HG03575 (cell line): ENCODE data around the gene TLCD3A.

Experiments
- ATAC-seq: cut with Tn5 transposase; IDR thresholded peaks from one replicate; pipeline ENCODE4 v1.9.1; 2021; ENCODE audit not compliant: unreplicated experiment, insufficient number of reproducible peaks, low FRiP score; ENCODE audit errors: extremely low read depth

TLCD3A gene

GRCh38 chr17:704111-704864 is 28.1 kb upstream of the TLCD3A start:
- no peak for ATAC-seq

DNA sequence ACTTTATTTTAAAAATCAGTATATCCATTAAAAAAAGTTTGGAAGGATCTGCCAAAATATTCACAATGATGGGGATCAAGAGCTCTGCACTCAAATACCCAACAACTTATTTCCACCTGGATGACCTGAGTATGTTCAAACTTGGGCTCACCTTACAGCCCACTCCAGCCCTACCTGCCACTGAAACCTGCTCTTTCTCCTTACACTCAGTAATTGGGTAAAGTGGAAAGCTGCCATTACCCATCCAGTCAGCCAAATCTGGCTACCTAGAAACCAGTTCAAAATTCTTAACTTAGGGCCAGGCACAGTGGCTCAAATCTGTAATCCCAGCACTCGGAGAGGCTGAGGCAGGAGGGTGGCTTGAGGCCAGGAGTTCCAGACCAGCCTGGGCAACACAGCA is 27.4 kb upstream of the TLCD3A start:
- no peak for ATAC-seq

- ATAC-seq = no peak
Measured at GRCh38 chr17:705863-706262, 26.5 kb upstream of the TLCD3A start.

DNA sequence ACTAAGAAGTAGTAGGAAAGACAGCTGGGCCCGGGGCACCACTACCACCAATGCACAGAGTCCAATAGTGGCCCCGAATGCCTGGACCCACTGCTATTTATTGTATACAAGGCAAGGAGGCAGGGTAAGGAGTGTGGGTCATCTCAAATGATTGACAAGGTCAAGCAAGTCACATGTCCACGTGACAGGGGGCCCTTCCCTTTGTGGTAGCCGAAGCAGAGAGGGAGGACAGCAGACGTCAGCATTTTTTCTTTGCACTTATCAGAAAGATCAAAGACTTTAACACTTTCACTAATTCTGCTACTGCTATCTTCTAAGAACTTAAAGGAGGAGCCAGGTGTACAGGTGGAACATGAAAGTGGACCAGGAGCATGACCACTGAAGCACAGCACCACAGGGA is 24.3 kb upstream of the TLCD3A start:
- no peak for ATAC-seq

DNA sequence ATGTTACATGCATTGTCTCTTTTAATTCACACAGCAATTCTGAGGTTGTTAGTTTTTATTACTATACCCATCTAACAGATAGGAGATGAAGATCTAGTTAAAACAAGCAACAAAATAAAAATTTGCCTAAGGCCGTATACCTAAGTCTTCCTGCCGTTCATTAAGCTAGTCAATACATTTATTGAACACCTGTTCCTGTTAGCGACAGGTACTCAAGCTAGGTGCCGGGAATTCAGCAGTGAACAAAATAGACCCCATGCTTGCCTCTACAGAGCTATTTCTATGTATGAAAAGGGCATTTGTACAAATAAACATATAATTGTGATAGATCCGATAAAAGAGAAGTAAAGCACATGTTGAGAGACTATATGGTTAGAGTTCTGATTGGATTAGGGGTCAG is 14.3 kb upstream of the TLCD3A start:
- ATAC-seq = no peak

- no peak for ATAC-seq
Measured at GRCh38 chr17:720706-721539, 11.5 kb upstream of the TLCD3A start.

DNA sequence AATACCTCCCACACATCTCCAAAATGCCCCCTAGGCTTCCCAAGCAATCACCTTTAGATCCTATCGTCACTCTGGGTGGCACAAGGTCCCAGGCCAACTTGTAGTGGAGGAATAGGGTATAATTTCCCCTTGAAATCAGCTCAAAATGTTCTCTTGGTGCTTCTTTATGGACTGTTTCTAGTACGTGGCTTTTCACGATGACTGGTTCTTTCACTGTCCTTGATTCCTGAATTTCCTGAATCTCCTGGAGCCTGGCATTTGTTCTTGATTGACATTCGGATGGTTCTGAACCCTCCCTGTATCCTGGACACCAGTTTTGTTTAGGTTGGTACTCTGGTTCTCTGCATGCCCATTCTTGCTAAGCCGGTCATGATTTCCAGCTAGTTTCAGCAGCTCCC is 10.9 kb upstream of the TLCD3A start:
- no peak for ATAC-seq

DNA sequence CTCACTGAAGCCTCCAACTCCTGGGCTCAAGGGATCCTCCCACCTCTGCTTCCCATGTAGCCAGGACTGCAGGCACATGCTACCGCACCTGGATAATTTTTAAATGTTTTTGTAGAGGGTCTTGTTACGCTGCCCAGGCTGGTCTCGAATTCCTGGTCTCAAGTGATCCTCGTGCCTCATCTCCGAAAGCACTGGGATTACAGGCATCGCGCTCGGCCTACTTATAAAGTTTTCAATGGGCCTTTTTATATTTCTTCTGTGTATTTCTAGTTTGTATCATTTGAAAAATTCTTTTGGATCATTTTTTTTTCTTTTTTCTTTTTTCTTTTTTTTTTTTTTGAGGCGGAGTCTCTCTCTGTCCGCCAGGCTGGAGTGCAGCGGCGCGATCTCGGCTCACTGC is 7.3 kb upstream of the TLCD3A start:
- ATAC-seq = no peak

DNA sequence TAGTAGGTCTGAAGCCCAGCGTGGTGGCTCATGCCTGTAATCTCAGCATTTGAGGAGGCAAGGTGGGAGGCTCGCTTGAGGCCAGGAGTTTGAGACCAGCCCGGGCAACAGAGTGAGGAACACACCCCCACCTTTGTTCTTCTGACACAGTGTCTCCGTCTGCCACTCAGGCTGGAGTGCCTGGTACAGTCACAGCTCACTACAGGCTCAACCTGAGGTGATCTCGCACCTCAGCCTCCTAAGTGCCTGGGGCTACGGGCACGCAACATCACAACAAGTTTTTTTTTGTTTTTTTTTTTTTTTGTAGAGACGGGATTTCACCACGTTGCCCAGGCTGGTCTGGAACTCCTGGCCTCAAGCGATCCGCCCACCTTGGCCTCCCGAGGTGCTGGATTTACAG is 6.7 kb upstream of the TLCD3A start:
- no peak for ATAC-seq

DNA sequence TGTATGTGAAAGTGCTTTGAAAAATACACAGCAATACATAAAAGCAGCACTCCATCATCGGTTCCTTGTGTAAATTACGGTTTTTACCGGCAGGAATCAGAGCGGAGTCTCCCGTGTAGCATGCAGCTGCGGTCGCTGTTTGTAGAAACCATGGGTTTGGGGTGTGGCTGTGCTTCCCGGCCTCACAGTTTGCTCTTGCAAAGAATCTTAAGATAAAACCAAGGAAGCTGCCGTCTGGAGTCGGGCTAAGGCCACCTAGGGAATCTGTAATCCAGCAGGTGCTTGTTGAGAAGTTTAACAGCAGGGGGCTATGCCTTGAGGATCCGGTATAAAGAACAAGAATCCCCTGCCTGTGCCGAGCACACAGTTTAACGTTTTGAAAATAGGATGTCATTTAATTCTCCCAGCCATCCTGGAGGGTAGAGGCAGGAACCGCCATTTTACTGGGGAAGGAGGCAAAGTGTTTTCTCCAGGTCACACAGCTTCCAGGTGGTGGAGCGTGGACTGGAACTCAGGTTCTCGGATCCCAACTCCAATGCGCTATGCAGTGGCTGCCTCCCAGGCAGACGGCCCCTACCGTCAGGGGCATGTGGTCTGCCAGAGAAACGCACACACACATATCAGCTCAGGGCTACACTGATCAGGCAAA is 6.0 kb upstream of the TLCD3A start:
- no peak for ATAC-seq

GRCh38 chr17:728911-729310 is 3.5 kb upstream of the TLCD3A start:
- ATAC-seq = no peak

DNA sequence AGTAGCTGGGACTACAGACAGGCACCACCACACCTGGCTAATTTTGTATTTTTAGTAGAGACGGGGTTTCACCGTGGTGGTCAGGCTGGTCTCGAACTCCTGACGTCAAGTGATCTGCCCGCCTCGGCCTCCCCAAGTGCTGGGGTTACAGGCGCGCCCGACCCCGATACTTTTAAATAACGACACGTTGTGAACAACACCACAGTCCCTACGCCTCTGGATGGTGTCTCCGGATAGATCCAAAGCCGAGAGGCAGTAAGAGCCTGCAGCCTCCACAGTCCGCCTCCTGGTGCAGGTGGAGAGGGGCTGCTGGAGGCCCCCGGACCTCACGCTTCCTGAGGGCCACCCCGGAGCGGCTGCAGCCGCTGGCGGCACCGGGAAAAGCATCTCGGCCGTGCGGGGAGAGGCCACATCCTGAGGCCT is 741 bp upstream of the TLCD3A start:
- ATAC-seq = no peak

GRCh38 chr17:732902-733720 is 715 bp downstream of the TLCD3A start:
- ATAC-seq = no peak

- ATAC-seq = no peak
Measured at GRCh38 chr17:733743-734142, 1.3 kb downstream of the TLCD3A start.

DNA sequence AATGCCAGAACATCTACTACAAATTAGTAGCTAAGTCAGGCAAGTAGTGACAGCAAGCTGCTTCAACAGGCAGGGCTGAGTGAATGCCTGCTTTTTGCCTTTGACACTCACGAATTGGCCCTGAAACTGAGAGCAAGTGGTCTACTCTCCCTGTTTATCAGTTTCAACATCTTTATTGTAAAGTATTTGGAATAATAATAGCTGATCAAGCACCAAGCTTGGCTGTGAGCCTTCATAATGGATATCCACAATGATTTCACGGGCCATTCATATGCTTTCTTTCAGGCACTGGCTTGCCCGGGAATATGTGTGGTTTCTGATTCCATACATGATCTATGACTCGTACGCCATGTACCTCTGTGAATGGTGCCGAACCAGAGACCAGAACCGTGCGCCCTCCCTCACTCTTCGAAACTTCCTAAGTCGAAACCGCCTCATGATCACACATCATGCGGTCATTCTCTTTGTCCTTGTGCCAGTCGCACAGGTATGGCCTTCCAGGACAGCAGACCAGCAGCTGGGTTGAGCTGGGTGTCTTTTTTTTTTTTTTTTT is 5.2 kb downstream of the TLCD3A start:
- ATAC-seq = no peak

DNA sequence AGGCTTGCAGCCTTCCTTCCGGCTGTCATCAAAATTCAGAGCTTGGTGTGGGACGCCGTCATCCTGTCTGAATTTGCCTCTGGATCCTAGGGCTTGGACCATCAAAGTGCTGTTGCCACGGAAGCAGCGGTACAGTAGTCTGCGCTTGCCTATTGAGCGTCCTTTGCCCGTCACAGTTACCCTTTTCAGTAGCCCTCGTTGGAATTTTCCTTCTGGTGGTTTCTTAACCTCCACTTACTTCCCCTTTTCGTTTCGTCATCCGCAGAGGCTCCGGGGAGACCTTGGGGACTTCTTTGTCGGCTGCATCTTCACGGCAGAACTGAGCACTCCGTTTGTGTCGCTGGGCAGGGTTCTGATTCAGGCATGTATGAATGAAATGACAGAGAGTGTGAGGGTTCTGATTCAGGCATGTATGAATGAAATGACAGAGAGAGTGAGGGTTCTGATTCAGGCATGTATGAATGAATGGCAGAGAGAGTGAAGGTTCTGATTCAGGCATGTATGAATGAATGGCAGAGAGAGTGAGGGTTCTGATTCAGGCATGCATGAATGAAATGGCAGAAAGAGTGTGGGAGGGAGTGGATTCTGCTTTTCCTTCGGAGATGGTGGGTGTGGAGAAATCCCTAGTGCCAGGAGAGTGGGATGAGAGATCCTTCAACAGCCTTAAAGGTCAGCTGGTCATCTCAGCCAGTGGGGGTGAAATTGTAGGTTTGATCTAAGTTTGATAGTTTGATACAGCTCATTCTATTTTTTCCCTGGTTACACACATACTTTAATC is 8.0 kb downstream of the TLCD3A start:
- ATAC-seq = no peak

GRCh38 chr17:742147-742793 is 9.9 kb downstream of the TLCD3A start:
- no peak for ATAC-seq

- ATAC-seq = no peak
Measured at GRCh38 chr17:743139-743538, 10.7 kb downstream of the TLCD3A start.
